ENCODE data around the gene ABCA7. TPM values are rescaled to one million over a fixed set of nuclear protein-coding genes. Genes with fewer than 3 reads are reported as not detected.

ABCA7 gene
- polyA plus RNA-seq, 1 donor from 2014 or later, result 51.8 TPM

DNA sequence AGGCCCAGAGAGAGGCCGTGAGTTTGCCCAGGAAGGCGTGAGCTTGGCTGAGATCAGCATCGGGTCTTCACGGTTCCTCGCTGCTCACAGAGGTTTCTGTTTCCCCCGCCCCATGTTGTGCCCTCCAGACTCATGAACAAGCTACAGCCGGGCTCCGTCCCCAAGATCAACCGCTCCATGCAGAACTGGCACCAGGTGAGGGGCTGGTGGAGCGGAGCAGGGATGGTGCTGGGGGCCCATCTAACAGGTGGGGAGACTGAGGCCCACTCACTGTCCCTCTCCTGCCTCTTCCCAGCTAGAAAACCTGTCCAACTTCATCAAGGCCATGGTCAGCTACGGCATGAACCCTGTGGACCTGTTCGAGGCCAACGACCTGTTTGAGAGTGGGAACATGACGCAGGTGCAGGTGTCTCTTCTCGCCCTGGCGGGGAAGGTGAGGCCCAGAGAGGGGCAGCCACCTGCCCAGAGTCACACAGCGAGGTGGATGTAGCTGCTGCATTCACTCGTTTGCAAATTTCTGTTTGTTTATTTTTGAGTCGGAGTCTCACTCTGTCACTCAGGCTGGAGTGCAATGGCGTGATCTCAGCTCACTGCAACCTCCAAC is 7.5 kb upstream of the ABCA7 start:
- Histone ChIP-seq H3K9ac (ENCODE audit: low read length) (no peak overlapping the region), H3K36me3 (ENCODE audit: insufficient read depth, low read length) (no peaks in the 10 kb centered on the region), H3K27me3 (ENCODE audit: insufficient read depth, low read depth, low read length) (no peaks in the 10 kb centered on the region), H4K20me1 (ENCODE audit: insufficient read depth) (no peaks in the 10 kb centered on the region), H3K4me2 (ENCODE audit: low read length) (no peak overlapping the region), H3K9me2 (ENCODE audit: insufficient read depth, low read length) (no peaks in the 10 kb centered on the region), H2AFZ (ENCODE audit: low read depth, low read length) (no peak overlapping the region), H3F3A (ENCODE audit: insufficient read depth, low read length, poor library complexity, severe bottlenecking) (no peaks in the 10 kb centered on the region), H3K27ac (ENCODE audit: low read length) (no peak overlapping the region), H3K79me2 (replicated peaks; ENCODE audit: insufficient read depth, low read length) (peaks cover 6% of the 10 kb centered on the region), H3K4me3 (ENCODE audit: low read length) (no peak overlapping the region), H3K9me3 (ENCODE audit: low read length) (no peaks in the 10 kb centered on the region)
- TF ChIP-seq EP300 (conservative IDR thresholded peaks at IDR 0.05; ENCODE audit: poor library complexity, severe bottlenecking), result no peak

- no peak for TF ChIP-seq SMC3 (conservative IDR thresholded peaks at IDR 0.05; ENCODE audit: poor library complexity)
- no peak for TF ChIP-seq MXI1 (conservative IDR thresholded peaks at IDR 0.05; ENCODE audit: poor library complexity, severe bottlenecking)
- TF ChIP-seq, protein P1, sequence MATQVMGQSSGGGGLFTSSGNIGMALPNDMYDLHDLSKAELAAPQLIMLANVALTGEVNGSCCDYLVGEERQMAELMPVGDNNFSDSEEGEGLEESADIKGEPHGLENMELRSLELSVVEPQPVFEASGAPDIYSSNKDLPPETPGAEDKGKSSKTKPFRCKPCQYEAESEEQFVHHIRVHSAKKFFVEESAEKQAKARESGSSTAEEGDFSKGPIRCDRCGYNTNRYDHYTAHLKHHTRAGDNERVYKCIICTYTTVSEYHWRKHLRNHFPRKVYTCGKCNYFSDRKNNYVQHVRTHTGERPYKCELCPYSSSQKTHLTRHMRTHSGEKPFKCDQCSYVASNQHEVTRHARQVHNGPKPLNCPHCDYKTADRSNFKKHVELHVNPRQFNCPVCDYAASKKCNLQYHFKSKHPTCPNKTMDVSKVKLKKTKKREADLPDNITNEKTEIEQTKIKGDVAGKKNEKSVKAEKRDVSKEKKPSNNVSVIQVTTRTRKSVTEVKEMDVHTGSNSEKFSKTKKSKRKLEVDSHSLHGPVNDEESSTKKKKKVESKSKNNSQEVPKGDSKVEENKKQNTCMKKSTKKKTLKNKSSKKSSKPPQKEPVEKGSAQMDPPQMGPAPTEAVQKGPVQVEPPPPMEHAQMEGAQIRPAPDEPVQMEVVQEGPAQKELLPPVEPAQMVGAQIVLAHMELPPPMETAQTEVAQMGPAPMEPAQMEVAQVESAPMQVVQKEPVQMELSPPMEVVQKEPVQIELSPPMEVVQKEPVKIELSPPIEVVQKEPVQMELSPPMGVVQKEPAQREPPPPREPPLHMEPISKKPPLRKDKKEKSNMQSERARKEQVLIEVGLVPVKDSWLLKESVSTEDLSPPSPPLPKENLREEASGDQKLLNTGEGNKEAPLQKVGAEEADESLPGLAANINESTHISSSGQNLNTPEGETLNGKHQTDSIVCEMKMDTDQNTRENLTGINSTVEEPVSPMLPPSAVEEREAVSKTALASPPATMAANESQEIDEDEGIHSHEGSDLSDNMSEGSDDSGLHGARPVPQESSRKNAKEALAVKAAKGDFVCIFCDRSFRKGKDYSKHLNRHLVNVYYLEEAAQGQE (IDR thresholded peaks at IDR 0.05; ENCODE audit: borderline replicate concordance), result no peak
- no peak for TF ChIP-seq EP300 (conservative IDR thresholded peaks at IDR 0.05; ENCODE audit: poor library complexity, severe bottlenecking)
- TF ChIP-seq POLR2AphosphoS5 (IDR thresholded peaks at IDR 0.05), result no peak
- Histone ChIP-seq H3K4me3 (ENCODE audit: low read length) (no peak overlapping the region), H3K4me2 (ENCODE audit: low read length) (no peak overlapping the region), H3K27ac (ENCODE audit: low read length) (no peak overlapping the region), H3K27me3 (ENCODE audit: insufficient read depth, low read depth, low read length) (no peaks in the 10 kb centered on the region), H3F3A (ENCODE audit: insufficient read depth, low read length, poor library complexity, severe bottlenecking) (no peaks in the 10 kb centered on the region), H3K9me3 (ENCODE audit: low read length) (no peaks in the 10 kb centered on the region), H2AFZ (ENCODE audit: low read depth, low read length) (no peak overlapping the region), H4K20me1 (ENCODE audit: insufficient read depth) (no peaks in the 10 kb centered on the region), H3K9ac (ENCODE audit: low read length) (no peak overlapping the region), H3K36me3 (ENCODE audit: insufficient read depth, low read length) (no peaks in the 10 kb centered on the region), H3K9me2 (ENCODE audit: insufficient read depth, low read length) (no peaks in the 10 kb centered on the region), H3K79me2 (replicated peaks; ENCODE audit: insufficient read depth, low read length) (no peaks in the 10 kb centered on the region)
Measured at GRCh38 chr19:1035998-1036621, 3.8 kb upstream of the ABCA7 start.

DNA sequence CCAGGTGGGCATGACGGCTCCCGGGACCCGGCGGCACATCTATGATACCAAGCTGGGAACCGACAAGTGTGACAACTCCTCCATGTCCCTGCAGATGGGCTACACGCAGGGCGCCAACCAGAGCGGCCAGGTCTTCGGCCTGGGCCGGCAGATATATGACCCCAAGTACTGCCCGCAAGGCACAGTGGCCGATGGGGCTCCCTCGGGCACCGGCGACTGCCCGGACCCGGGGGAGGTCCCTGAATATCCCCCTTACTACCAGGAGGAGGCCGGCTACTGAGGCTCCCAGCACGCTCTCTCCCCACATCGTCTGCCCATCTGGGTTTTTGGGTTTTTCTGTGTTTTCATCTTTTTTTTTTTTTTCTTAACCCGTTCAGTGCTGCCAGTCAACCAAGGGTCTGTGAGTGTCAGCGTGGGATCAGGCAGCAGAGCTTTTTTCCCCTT is 2.3 kb upstream of the ABCA7 start:
- H3K9me2 ChIP-seq (ENCODE audit: insufficient read depth, low read length), result no peaks in the 10 kb centered on the region

More for the DNA sequence above, 2.3 kb upstream of the ABCA7 start:
- no peak overlapping the region for H3K4me2 ChIP-seq (ENCODE audit: low read length)
- H3K9ac ChIP-seq (ENCODE audit: low read length), result no peak overlapping the region
- no peak overlapping the region for H2AFZ ChIP-seq (ENCODE audit: low read depth, low read length)
- H3F3A ChIP-seq (ENCODE audit: insufficient read depth, low read length, poor library complexity, severe bottlenecking), result no peaks in the 10 kb centered on the region
- H3K4me3 ChIP-seq (ENCODE audit: low read length), result no peak overlapping the region
- no peaks in the 10 kb centered on the region for H3K27me3 ChIP-seq (ENCODE audit: insufficient read depth, low read depth, low read length)
- no peaks in the 10 kb centered on the region for H3K79me2 ChIP-seq (replicated peaks; ENCODE audit: insufficient read depth, low read length)
- TF ChIP-seq EZH2 (IDR thresholded peaks at IDR 0.05; ENCODE audit: borderline replicate concordance, insufficient read depth, low read length, poor library complexity, severe bottlenecking) (no peak), SMC3 (conservative IDR thresholded peaks at IDR 0.05; ENCODE audit: poor library complexity) (no peak), EP300 (conservative IDR thresholded peaks at IDR 0.05; ENCODE audit: poor library complexity, severe bottlenecking) (no peak), MXI1 (conservative IDR thresholded peaks at IDR 0.05; ENCODE audit: poor library complexity, severe bottlenecking) (no peak), TAF1 (IDR thresholded peaks at IDR 0.05; ENCODE audit: low read depth) (no peak), POLR2AphosphoS5 (IDR thresholded peaks at IDR 0.05) (no peak), RAD21 (conservative IDR thresholded peaks at IDR 0.05) (no peak)
- TF ChIP-seq, protein P1 (IDR thresholded peaks at IDR 0.05; ENCODE audit: borderline replicate concordance), result no peak
- TF ChIP-seq, protein P2, sequence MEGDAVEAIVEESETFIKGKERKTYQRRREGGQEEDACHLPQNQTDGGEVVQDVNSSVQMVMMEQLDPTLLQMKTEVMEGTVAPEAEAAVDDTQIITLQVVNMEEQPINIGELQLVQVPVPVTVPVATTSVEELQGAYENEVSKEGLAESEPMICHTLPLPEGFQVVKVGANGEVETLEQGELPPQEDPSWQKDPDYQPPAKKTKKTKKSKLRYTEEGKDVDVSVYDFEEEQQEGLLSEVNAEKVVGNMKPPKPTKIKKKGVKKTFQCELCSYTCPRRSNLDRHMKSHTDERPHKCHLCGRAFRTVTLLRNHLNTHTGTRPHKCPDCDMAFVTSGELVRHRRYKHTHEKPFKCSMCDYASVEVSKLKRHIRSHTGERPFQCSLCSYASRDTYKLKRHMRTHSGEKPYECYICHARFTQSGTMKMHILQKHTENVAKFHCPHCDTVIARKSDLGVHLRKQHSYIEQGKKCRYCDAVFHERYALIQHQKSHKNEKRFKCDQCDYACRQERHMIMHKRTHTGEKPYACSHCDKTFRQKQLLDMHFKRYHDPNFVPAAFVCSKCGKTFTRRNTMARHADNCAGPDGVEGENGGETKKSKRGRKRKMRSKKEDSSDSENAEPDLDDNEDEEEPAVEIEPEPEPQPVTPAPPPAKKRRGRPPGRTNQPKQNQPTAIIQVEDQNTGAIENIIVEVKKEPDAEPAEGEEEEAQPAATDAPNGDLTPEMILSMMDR (IDR thresholded peaks at IDR 0.05; ENCODE audit: poor library complexity, severe bottlenecking), result no peak
- H3K36me3 ChIP-seq (ENCODE audit: insufficient read depth, low read length), result no peaks in the 10 kb centered on the region
- no peaks in the 10 kb centered on the region for H3K9me3 ChIP-seq (ENCODE audit: low read length)
- no peaks in the 10 kb centered on the region for H4K20me1 ChIP-seq (ENCODE audit: insufficient read depth)
- no peak overlapping the region for H3K27ac ChIP-seq (ENCODE audit: low read length)
